ENCODE data around the gene HIPK2.
"Not testable (repeated sequence)": the region's sequence is repeated elsewhere in the genome, so short reads cannot be mapped to it uniquely, and the experiment has no call there.

The HIPK2 gene

GRCh38 chr7:139611556-139611955 lies 166.2 kb downstream of the HIPK2 start:
- DNase-seq: not testable (repeated sequence)

DNA sequence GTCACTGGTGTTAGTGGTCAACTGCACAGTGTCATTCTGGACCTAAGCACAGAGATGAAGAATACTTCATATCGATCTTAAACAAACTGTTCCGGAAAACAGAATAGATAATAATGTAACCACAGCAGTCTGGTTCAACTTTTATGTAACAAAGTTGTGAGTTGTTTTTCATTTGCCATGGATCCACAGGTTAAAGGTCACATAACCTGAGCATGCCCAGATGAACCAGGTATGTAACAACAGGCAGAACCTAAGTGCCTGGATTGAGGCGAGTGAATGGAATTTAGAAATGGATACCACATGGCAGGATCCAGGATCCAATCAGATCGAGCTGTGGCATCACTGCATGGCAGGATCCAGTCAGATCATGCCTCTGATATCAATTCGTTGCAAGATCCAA lies 167.2 kb downstream of the HIPK2 start:
- DNase-seq: no peak

- DNase-seq: no peak
Observed at GRCh38 chr7:139603896-139604295, 173.9 kb downstream of the HIPK2 start.

- no peak for DNase-seq
Observed at GRCh38 chr7:139603282-139603681, 174.5 kb downstream of the HIPK2 start.

GRCh38 chr7:139602143-139602722 lies 175.6 kb downstream of the HIPK2 start:
- DNase-seq: peak; percentile 45

DNA sequence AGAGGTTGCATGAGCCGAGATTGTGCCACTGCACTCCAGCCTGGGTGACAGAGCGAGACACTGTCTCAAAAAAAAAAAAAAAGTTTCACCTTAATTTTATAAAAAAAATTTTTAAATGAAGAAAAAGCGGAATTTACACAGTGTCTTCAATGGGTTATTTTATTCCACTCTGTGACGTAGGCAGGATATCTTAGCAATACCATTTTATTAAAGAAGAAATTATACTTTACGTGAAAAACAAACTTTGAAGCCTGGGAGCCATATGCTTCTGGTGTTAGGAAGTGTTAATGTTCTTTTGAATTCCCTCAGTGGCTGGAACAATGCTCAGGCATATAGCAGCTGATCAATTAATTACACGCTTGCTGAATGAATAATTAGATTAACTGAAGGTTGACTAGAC lies 176.6 kb downstream of the HIPK2 start:
- no peak for DNase-seq

DNA sequence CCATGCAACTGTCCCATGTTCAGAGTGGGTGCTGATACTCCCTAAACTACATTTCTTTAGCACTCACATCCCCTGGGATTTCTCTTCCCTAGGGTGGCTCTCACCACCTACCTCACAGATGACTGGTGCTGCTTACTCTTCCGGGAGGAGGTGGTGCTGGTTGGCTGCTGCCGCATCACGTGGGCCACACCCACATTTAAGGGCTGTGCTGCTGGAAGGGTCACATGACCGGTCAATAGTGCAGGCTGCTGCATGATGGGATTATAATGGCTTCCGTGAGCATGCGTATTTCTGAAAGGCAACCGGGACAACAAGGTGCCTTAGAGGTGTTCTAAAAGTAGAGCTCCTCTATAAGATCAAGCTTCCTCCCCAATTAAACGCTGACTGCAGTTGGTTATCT lies 177.5 kb downstream of the HIPK2 start:
- DNase-seq: no peak

DNA sequence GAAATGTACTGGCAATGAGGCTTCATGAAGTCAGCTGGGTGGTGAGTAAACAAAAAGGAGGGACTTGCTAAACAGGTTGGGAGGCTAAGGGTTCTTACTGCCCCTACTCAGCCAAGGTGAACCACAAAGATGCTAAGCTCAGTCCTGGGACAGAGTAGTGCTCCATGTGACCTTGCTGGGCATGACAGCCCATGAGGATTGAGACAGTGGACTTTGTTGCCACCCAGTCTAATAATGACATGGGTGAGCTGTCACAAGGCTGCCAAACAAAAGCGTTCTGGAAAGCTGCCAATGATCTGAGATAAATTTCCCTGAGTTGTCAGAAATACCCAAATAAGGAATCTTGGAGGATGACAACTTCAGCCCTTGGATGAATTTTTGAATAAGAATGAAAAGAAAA lies 179.2 kb downstream of the HIPK2 start:
- DNase-seq: peak; percentile 62

DNA sequence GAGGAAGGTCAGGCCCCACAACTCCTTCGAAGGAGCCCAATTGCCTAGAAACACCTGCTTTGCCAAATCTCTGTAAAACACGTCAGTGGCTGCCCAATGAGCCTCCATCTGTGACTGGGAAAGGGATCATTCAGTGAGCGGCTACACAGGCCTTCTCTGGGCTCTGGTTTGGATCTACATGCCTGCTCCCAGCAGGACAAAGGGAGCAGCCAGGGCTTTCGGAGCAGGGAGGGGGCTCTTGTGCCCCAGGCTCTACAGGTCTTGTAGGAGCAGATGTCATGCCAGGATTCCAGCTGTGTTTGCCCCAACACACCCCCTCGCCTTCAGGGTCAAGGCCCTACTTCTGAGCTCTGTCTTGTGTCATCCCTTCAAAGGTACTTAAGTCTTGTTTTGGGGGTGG lies 180.8 kb downstream of the HIPK2 start:
- no peak for DNase-seq

DNA sequence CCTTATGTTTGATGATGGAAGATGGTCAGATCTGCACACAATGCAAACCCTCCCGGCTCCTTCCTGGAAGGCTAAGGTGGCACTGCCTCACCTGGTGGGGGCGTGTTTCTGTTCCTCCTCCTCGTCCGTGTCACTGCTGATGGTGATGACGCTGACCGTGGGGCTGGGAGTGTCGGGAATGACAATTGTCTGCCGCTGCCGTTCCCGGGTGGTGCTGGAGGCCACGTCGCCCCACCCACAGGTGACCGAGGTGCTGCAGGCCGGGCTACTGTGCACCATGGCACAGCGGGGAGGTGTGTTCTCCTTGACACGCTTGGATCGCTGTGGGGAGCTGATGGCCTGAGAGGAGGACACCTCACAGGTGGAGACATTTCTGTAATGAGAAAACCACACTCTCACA lies 181.2 kb downstream of the HIPK2 start:
- DNase-seq: no peak

- no peak for DNase-seq
Observed at GRCh38 chr7:139595806-139596205, 182.0 kb downstream of the HIPK2 start.

GRCh38 chr7:139594911-139595476 lies 182.8 kb downstream of the HIPK2 start:
- DNase-seq: no peak

GRCh38 chr7:139594090-139594489 lies 183.7 kb downstream of the HIPK2 start:
- DNase-seq: no peak

- DNase-seq: no peak
Observed at GRCh38 chr7:139592801-139593461, 184.9 kb downstream of the HIPK2 start.

- DNase-seq: no peak
Observed at GRCh38 chr7:139591550-139592195, 186.1 kb downstream of the HIPK2 start.

DNA sequence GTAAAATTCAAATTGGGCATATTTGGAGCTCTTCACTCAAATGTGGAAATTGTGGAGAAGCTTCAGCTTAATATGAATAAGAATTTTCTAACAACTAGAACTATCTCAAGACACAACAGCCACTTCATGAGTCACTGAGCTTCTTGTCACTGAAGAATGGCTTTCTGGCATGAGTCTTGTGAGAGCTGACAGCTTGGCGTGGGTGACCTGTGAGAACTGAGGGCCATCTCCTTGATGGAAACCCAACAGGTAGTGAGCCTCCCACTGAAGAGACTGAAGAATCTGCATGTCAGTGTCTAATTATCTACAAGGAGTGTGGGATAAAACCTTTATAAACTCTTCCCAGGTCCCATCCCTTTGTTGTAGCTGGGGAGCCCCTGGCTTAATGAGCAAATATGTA lies 188.3 kb downstream of the HIPK2 start:
- no peak for DNase-seq

DNA sequence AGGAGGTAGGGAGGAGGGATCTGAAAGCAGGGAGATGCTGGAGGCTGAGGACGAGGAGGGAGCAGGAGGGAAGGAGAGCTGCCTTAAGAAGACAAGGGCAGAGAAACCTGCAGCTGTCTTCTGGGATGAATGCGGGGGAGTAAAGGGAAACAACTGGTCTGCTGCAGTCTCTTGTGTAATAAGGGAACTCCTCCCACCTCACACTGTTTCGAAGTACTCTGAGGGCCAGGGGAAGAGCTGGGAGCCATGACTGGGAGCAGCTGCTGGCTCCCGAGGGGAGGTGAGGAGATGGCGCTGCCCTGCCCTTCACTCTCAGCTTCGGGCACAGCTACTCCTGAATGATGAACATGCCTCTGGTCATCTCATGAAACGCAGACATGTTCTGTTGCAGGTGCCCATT lies 189.2 kb downstream of the HIPK2 start:
- peak; percentile 28 for DNase-seq

DNA sequence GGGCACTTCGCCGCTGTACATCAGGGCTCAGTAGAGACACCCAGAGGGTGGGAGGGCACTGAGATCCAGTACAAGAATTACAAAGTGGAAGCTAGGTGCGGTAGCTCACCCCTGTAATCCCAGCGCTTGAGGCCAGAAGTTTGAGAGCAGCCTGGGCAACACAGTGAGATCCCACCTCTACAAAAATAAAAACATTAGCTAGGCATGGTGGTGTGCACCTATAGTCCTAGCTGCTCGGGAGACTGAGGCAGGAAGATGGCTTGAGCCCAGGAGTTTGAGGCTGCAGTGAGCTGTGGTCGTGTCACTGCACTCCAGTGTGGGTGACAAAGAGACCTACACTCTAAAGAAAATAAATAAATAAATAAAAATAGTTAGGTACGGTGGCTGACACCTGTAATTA lies 190.3 kb downstream of the HIPK2 start:
- no peak for DNase-seq

DNA sequence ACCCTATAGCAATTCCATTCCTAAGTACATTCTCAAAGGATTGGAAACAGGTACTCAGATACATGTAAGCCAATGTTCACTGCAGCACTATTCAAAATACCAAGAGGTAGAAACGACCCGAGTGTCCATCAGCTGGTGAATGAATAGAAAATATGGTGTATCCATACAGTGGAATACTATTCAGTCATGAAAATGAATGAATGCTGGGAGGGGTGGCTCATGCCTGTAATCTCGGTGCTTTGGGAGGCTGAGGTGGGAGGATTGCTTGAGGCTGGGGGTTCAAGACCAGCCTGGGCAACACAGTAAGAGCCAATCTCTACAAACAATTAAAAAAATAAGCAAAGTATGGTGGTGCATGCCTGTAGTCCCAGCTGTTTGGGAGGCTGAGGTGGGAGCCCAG lies 191.5 kb downstream of the HIPK2 start:
- no peak for DNase-seq

DNA sequence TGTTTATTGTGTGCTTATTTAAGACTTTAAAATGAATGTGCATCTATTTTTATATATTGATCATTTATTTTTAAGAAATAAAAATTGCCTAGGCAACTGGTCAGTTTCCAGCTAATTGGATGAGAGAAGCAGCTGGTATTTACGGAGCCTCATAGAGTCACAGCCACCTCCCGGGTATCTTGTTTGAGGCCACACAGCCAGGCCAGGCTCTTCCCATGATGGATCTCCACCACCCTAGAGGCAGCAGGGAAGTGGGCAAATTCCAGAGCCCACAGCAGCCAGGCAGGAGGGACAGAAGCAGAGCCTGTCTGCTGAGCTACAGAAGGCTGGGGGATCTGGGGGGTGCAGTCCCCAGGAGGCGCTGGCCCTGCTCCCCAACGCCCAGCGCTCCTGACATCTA lies 192.8 kb downstream of the HIPK2 start:
- no peak for DNase-seq

GRCh38 chr7:139583826-139584553 lies 193.8 kb downstream of the HIPK2 start:
- DNase-seq: no peak

- no peak for DNase-seq
Observed at GRCh38 chr7:139582671-139583155, 195.1 kb downstream of the HIPK2 start.

DNA sequence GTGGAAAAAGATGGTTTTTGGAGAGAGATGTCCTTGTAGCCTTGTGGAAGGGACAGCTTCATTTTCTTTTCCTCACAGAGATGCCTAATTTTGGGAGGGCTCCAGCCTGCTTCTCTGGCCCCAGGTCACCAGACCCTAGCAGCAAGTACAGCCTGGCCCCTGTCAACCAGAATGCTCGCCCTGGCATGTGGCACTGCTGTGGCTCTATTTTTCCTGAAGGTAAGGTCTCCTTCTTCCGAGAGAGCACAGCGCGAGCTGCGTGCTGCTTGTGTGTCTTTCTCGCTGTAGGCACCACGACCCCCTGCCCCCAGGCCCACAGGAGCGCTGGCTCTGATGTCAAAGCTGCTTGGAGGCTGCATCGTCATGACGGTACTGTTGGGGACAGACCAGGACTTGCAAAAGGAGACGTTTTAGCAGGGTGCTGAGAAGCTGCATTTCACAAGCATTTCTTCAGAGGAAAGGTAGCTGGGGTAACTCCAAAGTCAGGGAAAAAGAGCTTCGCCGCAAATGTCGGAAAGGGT lies 195.6 kb downstream of the HIPK2 start:
- no peak for DNase-seq
